Hematopoietic multipotent progenitor cell treated with erythropoietin and hydrocortisone succinate and interleukin-3 and kit ligand, for 4 days (in vitro differentiated cells): Measurements from ENCODE around the gene CHAC1.
A peak's percentile ranks its signal among the peaks of the same experiment; 100 is the strongest.
"Not testable (repeated sequence)": the region's sequence is repeated elsewhere in the genome, so short reads cannot be mapped to it uniquely, and the experiment has no call there.

Experiments used
- DNase-seq: peaks from one replicate; pipeline ENCODE4 v3.0.0-alpha.2; 2015

CHAC1 gene

GRCh38 chr15:40938536-40938870 lies 14.8 kb upstream of the CHAC1 start:
- no peak for DNase-seq

GRCh38 chr15:40940296-40940801 lies 12.9 kb upstream of the CHAC1 start:
- no peak for DNase-seq

GRCh38 chr15:40941068-40941527 lies 12.2 kb upstream of the CHAC1 start:
- no peak for DNase-seq

- peak; percentile 89 for DNase-seq
Measured at GRCh38 chr15:40941528-40942336, 11.5 kb upstream of the CHAC1 start.

GRCh38 chr15:40942337-40942854 lies 10.9 kb upstream of the CHAC1 start:
- peak; percentile 55 for DNase-seq

- DNase-seq, result no peak
Measured at GRCh38 chr15:40942878-40943277, 10.4 kb upstream of the CHAC1 start.

- no peak for DNase-seq
Measured at GRCh38 chr15:40943764-40944365, 9.4 kb upstream of the CHAC1 start.

- no peak for DNase-seq
Measured at GRCh38 chr15:40944510-40945296, 8.6 kb upstream of the CHAC1 start.

- DNase-seq, result no peak
Measured at GRCh38 chr15:40948706-40949473, 4.4 kb upstream of the CHAC1 start.

GRCh38 chr15:40949756-40950207 lies 3.5 kb upstream of the CHAC1 start:
- DNase-seq, result no peak

GRCh38 chr15:40951764-40952163 lies 1.5 kb upstream of the CHAC1 start:
- no peak for DNase-seq

GRCh38 chr15:40952301-40952900 lies 870 bp upstream of the CHAC1 start:
- DNase-seq, result no peak

- DNase-seq, result no peak
Measured at GRCh38 chr15:40953713-40954074, 423 bp downstream of the CHAC1 start.

- DNase-seq, result not testable (repeated sequence)
Measured at GRCh38 chr15:40954158-40954848, 1.0 kb downstream of the CHAC1 start.

- no peak for DNase-seq
Measured at GRCh38 chr15:40955141-40955903, 2.1 kb downstream of the CHAC1 start.

- no peak for DNase-seq
Measured at GRCh38 chr15:40955930-40956540, 2.8 kb downstream of the CHAC1 start.

GRCh38 chr15:40956541-40956982 lies 3.3 kb downstream of the CHAC1 start:
- DNase-seq, result no peak

GRCh38 chr15:40957041-40957555 lies 3.8 kb downstream of the CHAC1 start:
- DNase-seq, result no peak

- DNase-seq, result no peak
Measured at GRCh38 chr15:40957581-40958051, 4.3 kb downstream of the CHAC1 start.

- DNase-seq, result no peak
Measured at GRCh38 chr15:40958146-40958545, 4.9 kb downstream of the CHAC1 start.
